ENCODE measurements around the gene SRL. TPM values are rescaled to one million over a fixed set of nuclear protein-coding genes. Genes with fewer than 3 reads are reported as not detected.

Gene SRL
- total RNA-seq, 1 experiment from 2014 or later: not detected

GRCh38 chr16:4141604-4142003, 100.3 kb downstream of the SRL start:
- H3K4me3 ChIP-seq (ENCODE audit: low read length): no peak overlapping the region
- no peaks in the 10 kb centered on the region for H3K36me3 ChIP-seq (ENCODE audit: low read depth, low read length)
- H2AFZ ChIP-seq (ENCODE audit: low read length): no peak overlapping the region
- no peak overlapping the region for H3K4me2 ChIP-seq (ENCODE audit: low read length)
- ATAC-seq (no peak), DNase-seq (no peak)
- intact Hi-C loops (cut with micrococcal nuclease): no loop called here
- no peaks in the 10 kb centered on the region for H3K9me2 ChIP-seq (replicated peaks; ENCODE audit: low read length)
- no peaks in the 10 kb centered on the region for H3K27me3 ChIP-seq (ENCODE audit: low read length)
- H3K79me2 ChIP-seq (ENCODE audit: low read length): no peaks in the 10 kb centered on the region
- no TSS peak for BruUV-seq (replicated peaks)
- TF ChIP-seq EZH2phosphoT487 (IDR thresholded peaks at IDR 0.05; ENCODE audit: borderline replicate concordance, low read length): no peak
- TF ChIP-seq, protein P1, sequence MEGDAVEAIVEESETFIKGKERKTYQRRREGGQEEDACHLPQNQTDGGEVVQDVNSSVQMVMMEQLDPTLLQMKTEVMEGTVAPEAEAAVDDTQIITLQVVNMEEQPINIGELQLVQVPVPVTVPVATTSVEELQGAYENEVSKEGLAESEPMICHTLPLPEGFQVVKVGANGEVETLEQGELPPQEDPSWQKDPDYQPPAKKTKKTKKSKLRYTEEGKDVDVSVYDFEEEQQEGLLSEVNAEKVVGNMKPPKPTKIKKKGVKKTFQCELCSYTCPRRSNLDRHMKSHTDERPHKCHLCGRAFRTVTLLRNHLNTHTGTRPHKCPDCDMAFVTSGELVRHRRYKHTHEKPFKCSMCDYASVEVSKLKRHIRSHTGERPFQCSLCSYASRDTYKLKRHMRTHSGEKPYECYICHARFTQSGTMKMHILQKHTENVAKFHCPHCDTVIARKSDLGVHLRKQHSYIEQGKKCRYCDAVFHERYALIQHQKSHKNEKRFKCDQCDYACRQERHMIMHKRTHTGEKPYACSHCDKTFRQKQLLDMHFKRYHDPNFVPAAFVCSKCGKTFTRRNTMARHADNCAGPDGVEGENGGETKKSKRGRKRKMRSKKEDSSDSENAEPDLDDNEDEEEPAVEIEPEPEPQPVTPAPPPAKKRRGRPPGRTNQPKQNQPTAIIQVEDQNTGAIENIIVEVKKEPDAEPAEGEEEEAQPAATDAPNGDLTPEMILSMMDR (conservative IDR thresholded peaks at IDR 0.05; ENCODE audit: low read depth, low read length): no peak
- no peak for TF ChIP-seq EZH2 (IDR thresholded peaks at IDR 0.05; ENCODE audit: low read length, unreplicated experiment)
- POLR2A ChIA-PET (ENCODE audit: unreplicated experiment): no interaction called here
- no peaks in the 10 kb centered on the region for H3F3A ChIP-seq (ENCODE audit: low read length, unreplicated experiment)
- peaks cover 1% of the 10 kb centered on the region; the same call in 1 of the 2 replicates for H3K4me1 ChIP-seq (ENCODE audit: insufficient read depth, low read length)
- no peak overlapping the region for H3K27ac ChIP-seq (ENCODE audit: low read length)
- H3K9ac ChIP-seq (ENCODE audit: low read length): no peak overlapping the region
- H3K9me3 ChIP-seq (ENCODE audit: low read length): no peaks in the 10 kb centered on the region
- CTCF ChIA-PET: no interaction called here
- no peaks in the 10 kb centered on the region for H4K20me1 ChIP-seq (ENCODE audit: low read length)

GRCh38 chr16:4140652-4141051, 101.2 kb downstream of the SRL start:
- DNase-seq (no peak), ATAC-seq (no peak)

GRCh38 chr16:4139968-4140367, 101.9 kb downstream of the SRL start:
- Histone ChIP-seq H3K9me3 (ENCODE audit: low read length) (no peaks in the 10 kb centered on the region), H2AFZ (ENCODE audit: low read length) (no peak overlapping the region), H3F3A (ENCODE audit: low read length, unreplicated experiment) (no peaks in the 10 kb centered on the region), H3K4me3 (ENCODE audit: low read length) (no peak overlapping the region), H3K9me2 (replicated peaks; ENCODE audit: low read length) (no peaks in the 10 kb centered on the region), H3K4me1 (ENCODE audit: insufficient read depth, low read length) (peaks cover 10% of the 10 kb centered on the region), H3K36me3 (ENCODE audit: low read depth, low read length) (no peaks in the 10 kb centered on the region), H3K79me2 (ENCODE audit: low read length) (no peaks in the 10 kb centered on the region), H4K20me1 (ENCODE audit: low read length) (no peaks in the 10 kb centered on the region), H3K4me2 (ENCODE audit: low read length) (no peak overlapping the region), H3K27me3 (ENCODE audit: low read length) (no peaks in the 10 kb centered on the region), H3K27ac (ENCODE audit: low read length) (no peak overlapping the region), H3K9ac (ENCODE audit: low read length) (no peak overlapping the region)
- no TSS peak for BruUV-seq (replicated peaks)
- ChIA-PET CTCF (no interaction called here), POLR2A (ENCODE audit: unreplicated experiment) (no interaction called here)
- ATAC-seq (no peak), DNase-seq (no peak)
- TF ChIP-seq EZH2phosphoT487 (IDR thresholded peaks at IDR 0.05; ENCODE audit: borderline replicate concordance, low read length): no peak
- TF ChIP-seq EZH2 (IDR thresholded peaks at IDR 0.05; ENCODE audit: low read length, unreplicated experiment): no peak
- TF ChIP-seq, protein P1 (conservative IDR thresholded peaks at IDR 0.05; ENCODE audit: low read depth, low read length): no peak
- intact Hi-C loops (cut with micrococcal nuclease): no loop called here

More at GRCh38 chr16:4140652-4141051, 101.2 kb downstream of the SRL start:
- Histone ChIP-seq H3K4me3 (ENCODE audit: low read length) (no peak overlapping the region), H4K20me1 (ENCODE audit: low read length) (no peaks in the 10 kb centered on the region), H3K27me3 (ENCODE audit: low read length) (no peaks in the 10 kb centered on the region), H3K9me3 (ENCODE audit: low read length) (no peaks in the 10 kb centered on the region), H3F3A (ENCODE audit: low read length, unreplicated experiment) (no peaks in the 10 kb centered on the region), H3K79me2 (ENCODE audit: low read length) (no peaks in the 10 kb centered on the region), H3K9ac (ENCODE audit: low read length) (no peak overlapping the region), H3K36me3 (ENCODE audit: low read depth, low read length) (no peaks in the 10 kb centered on the region), H3K4me1 (ENCODE audit: insufficient read depth, low read length) (peaks cover 10% of the 10 kb centered on the region), H3K27ac (ENCODE audit: low read length) (no peak overlapping the region), H3K9me2 (replicated peaks; ENCODE audit: low read length) (no peaks in the 10 kb centered on the region), H3K4me2 (ENCODE audit: low read length) (no peak overlapping the region), H2AFZ (ENCODE audit: low read length) (no peak overlapping the region)
- ChIA-PET CTCF (no interaction called here), POLR2A (ENCODE audit: unreplicated experiment) (no interaction called here)
- intact Hi-C loops (cut with micrococcal nuclease): no loop called here
- TF ChIP-seq EZH2phosphoT487 (IDR thresholded peaks at IDR 0.05; ENCODE audit: borderline replicate concordance, low read length) (no peak), EZH2 (IDR thresholded peaks at IDR 0.05; ENCODE audit: low read length, unreplicated experiment) (no peak)
- TF ChIP-seq, protein P1 (conservative IDR thresholded peaks at IDR 0.05; ENCODE audit: low read depth, low read length): no peak
- no TSS peak for BruUV-seq (replicated peaks)

Other genes starting within 250 kb of the SRL start
- gene ADCY9, start 125.6 kb downstream of the SRL start, total RNA-seq (2014; rRNA removed): 6.2 and 9.9 TPM in 2 replicates
- 35.7 and 38.1 TPM in 2 replicates for gene TFAP4, start 30.9 kb upstream of the SRL start, total RNA-seq (2014; rRNA removed)
- gene GLIS2, start 74.0 kb upstream of the SRL start, total RNA-seq (2014; rRNA removed): 2.1 and 5.9 TPM in 2 replicates
- gene PAM16, start 109.2 kb upstream of the SRL start, total RNA-seq (2014; rRNA removed): 91.2 and 95.5 TPM in 2 replicates
- 12.2 and 13.6 TPM in 2 replicates for gene VASN, start 129.8 kb upstream of the SRL start, total RNA-seq (2014; rRNA removed)
- 14.1 and 14.3 TPM in 2 replicates for gene CORO7, start 174.5 kb upstream of the SRL start, total RNA-seq (2014; rRNA removed)
- gene DNAJA3, start 183.8 kb upstream of the SRL start, total RNA-seq (2014; rRNA removed): 123 and 158 TPM in 2 replicates
- 92.6 and 119 TPM in 2 replicates for gene NMRAL1, start 232.5 kb upstream of the SRL start, total RNA-seq (2014; rRNA removed)
- 86.9 and 88.1 TPM in 2 replicates for gene HMOX2, start 234.3 kb upstream of the SRL start, total RNA-seq (2014; rRNA removed)

All from PC-3 (cell line).